Suprapubic skin (tissue), 4 donors: Measurements from ENCODE around the gene SRRM2.

Experiments used
- CTCF ChIP-seq, 2 donors: fragments of 200-600 bp in 1 of 2; fragments of 450-650 bp in 1 of 2; sonication (generic) in 1 of 2; IDR thresholded peaks; one replicate each; pipeline ENCODE4 v1.5.1; 2016 to 2019; ENCODE audit warnings: antibody characterized with exemption in 2 of 2, mild to moderate bottlenecking in 1 of 2, moderate library complexity in 1 of 2
- EP300 ChIP-seq: sonication (generic); formaldehyde crosslinking; IDR thresholded peaks from one replicate; pipeline ENCODE4 v1.6.1; 2017; ENCODE audit warnings: antibody characterized with exemption
- POLR2A ChIP-seq, 2 donors: fragments of 450-650 bp; IDR thresholded peaks; one replicate each; pipeline ENCODE4 v1.6.1; 2017; ENCODE audit warnings: antibody characterized with exemption in 2 of 2, mild to moderate bottlenecking in 2 of 2, moderate library complexity in 2 of 2
- POLR2AphosphoS5 ChIP-seq, 3 donors: sonication (generic); formaldehyde crosslinking; IDR thresholded peaks; one replicate each; pipeline ENCODE4 v1.6.1; 2017; ENCODE audit warnings: antibody characterized with exemption in 3 of 3

GRCh38 chr16:2712546-2712945 lies 39.9 kb upstream of the SRRM2 start:
- TF ChIP-seq CTCF (IDR thresholded peaks at IDR 0.05) (no peak), POLR2A (IDR thresholded peaks at IDR 0.05) (no peak), EP300 (no peak), POLR2AphosphoS5 (IDR thresholded peaks at IDR 0.05) (no peak)
